BE2C (cell line): ENCODE data around the gene TFB1M.

ENCODE experiments used
- DNase-seq: peaks from one replicate; pipeline ENCODE4 v3.0.0-alpha.2; 2020
- H3K27me3 ChIP-seq: fragments of 250-450 bp; sonication (Bioruptor Pico); 2 replicates; pipeline ENCODE4 v1.5.1; 2020; ENCODE audit warnings: mild to moderate bottlenecking
- H3K36me3 ChIP-seq: fragments of 250-450 bp; sonication (Bioruptor Pico); 2 replicates; pipeline ENCODE4 v1.5.1; 2020; ENCODE audit warnings: mild to moderate bottlenecking
- H3K4me1 ChIP-seq: fragments of 250-450 bp; sonication (Bioruptor Pico); 2 replicates; pipeline ENCODE4 v1.5.1; 2020
- H3K4me3 ChIP-seq: 2 replicates; pipeline ENCODE4 v1.5.1; 2011; ENCODE audit warnings: low read depth, low read length
- H3K9me3 ChIP-seq: fragments of 250-450 bp; sonication (Bioruptor Pico); 2 replicates; pipeline ENCODE4 v1.5.1; 2020
- TF ChIP-seq, protein P1 (sequence below): IDR thresholded peaks from 2 replicates; pipeline ENCODE4 v1.5.1; 2012; ENCODE audit warnings: mild to moderate bottlenecking, low read depth, low read length

TFB1M gene

GRCh38 chr6:155241966-155242365, 72.3 kb downstream of the TFB1M start:
- no peak for DNase-seq
- Histone ChIP-seq H3K4me3 (no peak overlapping the region), H3K36me3 (no peaks in the 10 kb centered on the region), H3K9me3 (no peaks in the 10 kb centered on the region), H3K4me1 (no peaks in the 10 kb centered on the region), H3K27me3 (no peaks in the 10 kb centered on the region)
- TF ChIP-seq, protein P1, sequence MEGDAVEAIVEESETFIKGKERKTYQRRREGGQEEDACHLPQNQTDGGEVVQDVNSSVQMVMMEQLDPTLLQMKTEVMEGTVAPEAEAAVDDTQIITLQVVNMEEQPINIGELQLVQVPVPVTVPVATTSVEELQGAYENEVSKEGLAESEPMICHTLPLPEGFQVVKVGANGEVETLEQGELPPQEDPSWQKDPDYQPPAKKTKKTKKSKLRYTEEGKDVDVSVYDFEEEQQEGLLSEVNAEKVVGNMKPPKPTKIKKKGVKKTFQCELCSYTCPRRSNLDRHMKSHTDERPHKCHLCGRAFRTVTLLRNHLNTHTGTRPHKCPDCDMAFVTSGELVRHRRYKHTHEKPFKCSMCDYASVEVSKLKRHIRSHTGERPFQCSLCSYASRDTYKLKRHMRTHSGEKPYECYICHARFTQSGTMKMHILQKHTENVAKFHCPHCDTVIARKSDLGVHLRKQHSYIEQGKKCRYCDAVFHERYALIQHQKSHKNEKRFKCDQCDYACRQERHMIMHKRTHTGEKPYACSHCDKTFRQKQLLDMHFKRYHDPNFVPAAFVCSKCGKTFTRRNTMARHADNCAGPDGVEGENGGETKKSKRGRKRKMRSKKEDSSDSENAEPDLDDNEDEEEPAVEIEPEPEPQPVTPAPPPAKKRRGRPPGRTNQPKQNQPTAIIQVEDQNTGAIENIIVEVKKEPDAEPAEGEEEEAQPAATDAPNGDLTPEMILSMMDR = no peak

- Histone ChIP-seq H3K9me3 (no peaks in the 10 kb centered on the region), H3K27me3 (no peaks in the 10 kb centered on the region), H3K36me3 (no peaks in the 10 kb centered on the region), H3K4me1 (no peaks in the 10 kb centered on the region), H3K4me3 (no peak overlapping the region)
- no peak for DNase-seq
- TF ChIP-seq, protein P1 = no peak
Measured at GRCh38 chr6:155240905-155241600, 73.2 kb downstream of the TFB1M start.

DNA sequence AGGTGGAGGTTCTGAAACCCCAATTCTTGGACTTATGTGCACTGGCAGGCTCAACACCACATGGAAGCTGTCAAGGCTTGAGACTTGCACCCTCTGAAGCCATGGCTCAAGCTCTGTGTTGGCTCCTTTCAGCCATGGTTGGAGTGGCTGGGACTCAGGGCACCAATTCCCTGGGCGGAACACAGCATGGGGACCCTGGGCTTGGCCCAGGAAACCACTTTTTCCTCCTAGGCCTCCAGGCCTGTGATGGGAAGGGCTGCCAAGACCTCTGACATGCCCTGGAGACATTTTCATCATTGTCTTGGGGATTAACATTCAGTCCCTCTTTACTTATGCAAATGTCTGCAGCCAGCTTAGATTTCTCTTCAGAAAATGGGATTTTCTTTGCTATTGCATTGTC, 76.7 kb downstream of the TFB1M start:
- Histone ChIP-seq H3K4me1 (no peaks in the 10 kb centered on the region), H3K4me3 (no peak overlapping the region), H3K9me3 (no peaks in the 10 kb centered on the region), H3K36me3 (no peaks in the 10 kb centered on the region), H3K27me3 (no peaks in the 10 kb centered on the region)
- TF ChIP-seq, protein P1 = no peak
- DNase-seq = no peak

DNA sequence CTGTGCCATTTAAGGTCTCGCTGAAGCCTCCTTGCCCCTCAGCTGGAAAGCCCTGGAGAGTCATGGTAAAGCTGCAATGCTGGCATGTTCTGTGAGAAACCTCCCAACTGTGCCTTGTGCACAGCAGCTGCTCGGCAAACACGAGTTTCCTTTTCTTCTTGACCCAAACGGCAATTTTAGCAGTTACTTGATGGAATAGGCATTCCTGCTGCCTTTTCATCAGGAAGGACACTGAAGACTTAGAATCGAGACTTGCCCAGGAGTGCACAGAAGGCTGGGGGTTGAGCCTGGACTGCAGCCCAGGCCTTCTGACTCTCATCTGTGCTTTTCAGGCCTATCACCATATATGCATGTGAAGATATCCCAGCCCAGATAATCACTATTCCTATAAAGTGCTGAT, 79.2 kb downstream of the TFB1M start:
- TF ChIP-seq, protein P1 = no peak
- DNase-seq = no peak

GRCh38 chr6:155234687-155235086, 79.6 kb downstream of the TFB1M start:
- Histone ChIP-seq H3K9me3 (no peaks in the 10 kb centered on the region), H3K36me3 (no peaks in the 10 kb centered on the region), H3K4me3 (no peak overlapping the region), H3K4me1 (no peaks in the 10 kb centered on the region), H3K27me3 (no peaks in the 10 kb centered on the region)
- no peak for DNase-seq
- TF ChIP-seq, protein P1 = no peak

More for the DNA sequence above, 79.2 kb downstream of the TFB1M start:
- Histone ChIP-seq H3K36me3 (no peaks in the 10 kb centered on the region), H3K9me3 (no peaks in the 10 kb centered on the region), H3K4me3 (no peak overlapping the region), H3K27me3 (no peaks in the 10 kb centered on the region), H3K4me1 (no peaks in the 10 kb centered on the region)

DNA sequence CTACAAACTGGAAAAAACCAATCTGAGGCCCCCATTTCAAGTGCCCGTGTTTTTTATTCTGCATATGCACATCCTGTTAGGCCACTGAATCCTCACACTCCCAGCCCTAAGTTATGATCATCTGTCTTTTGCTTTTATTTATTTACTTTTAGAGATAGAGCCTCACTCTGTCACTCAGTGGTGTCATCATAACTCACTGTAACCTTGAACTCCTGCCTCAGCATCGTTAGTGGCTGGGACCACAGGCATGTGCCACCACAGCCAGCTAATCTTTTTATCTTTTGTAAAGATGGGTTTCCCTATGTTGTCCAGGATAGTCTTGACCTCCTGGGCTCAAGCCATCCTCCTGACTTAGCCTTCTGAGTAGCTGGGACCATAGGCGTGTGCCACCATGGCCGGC, 80.1 kb downstream of the TFB1M start:
- H3K9me3 ChIP-seq = no peaks in the 10 kb centered on the region
- no peak for DNase-seq
- H3K36me3 ChIP-seq = no peaks in the 10 kb centered on the region
- no peak overlapping the region for H3K4me3 ChIP-seq
- H3K4me1 ChIP-seq = no peaks in the 10 kb centered on the region
- no peaks in the 10 kb centered on the region for H3K27me3 ChIP-seq
- TF ChIP-seq, protein P1 = no peak
